SW480 (cell line): ENCODE results near the gene PITPNC1.
A peak's percentile ranks its signal among the peaks of the same experiment; 100 is the strongest.
"Not testable (repeated sequence)": the region's sequence is repeated elsewhere in the genome, so short reads cannot be mapped to it uniquely, and the experiment has no call there.

Source experiments
- DNase-seq: peaks from one replicate; pipeline ENCODE4 v3.0.0-alpha.2; 2016; ENCODE audit warnings: low spot score

Gene PITPNC1

DNA sequence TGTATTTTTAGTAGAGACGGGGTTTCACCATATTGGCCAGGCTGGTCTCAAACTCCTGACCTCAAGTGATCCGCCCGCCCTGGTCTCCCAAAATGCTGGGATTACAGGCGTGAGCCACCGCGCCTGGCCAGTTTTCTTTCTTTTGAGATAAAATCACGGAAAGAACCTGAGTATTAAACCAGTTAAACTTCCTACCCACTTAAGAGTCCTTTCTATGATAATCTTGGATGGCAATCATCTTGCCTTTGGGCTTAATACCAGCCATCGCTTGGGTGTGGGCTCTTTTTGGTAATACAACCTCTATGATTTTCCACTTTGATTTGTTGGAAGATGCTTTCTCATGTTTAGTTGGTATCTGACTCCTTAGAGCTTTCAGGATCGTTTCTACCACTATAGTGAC is 24.0 kb downstream of the PITPNC1 start:
- DNase-seq: no peak

DNA sequence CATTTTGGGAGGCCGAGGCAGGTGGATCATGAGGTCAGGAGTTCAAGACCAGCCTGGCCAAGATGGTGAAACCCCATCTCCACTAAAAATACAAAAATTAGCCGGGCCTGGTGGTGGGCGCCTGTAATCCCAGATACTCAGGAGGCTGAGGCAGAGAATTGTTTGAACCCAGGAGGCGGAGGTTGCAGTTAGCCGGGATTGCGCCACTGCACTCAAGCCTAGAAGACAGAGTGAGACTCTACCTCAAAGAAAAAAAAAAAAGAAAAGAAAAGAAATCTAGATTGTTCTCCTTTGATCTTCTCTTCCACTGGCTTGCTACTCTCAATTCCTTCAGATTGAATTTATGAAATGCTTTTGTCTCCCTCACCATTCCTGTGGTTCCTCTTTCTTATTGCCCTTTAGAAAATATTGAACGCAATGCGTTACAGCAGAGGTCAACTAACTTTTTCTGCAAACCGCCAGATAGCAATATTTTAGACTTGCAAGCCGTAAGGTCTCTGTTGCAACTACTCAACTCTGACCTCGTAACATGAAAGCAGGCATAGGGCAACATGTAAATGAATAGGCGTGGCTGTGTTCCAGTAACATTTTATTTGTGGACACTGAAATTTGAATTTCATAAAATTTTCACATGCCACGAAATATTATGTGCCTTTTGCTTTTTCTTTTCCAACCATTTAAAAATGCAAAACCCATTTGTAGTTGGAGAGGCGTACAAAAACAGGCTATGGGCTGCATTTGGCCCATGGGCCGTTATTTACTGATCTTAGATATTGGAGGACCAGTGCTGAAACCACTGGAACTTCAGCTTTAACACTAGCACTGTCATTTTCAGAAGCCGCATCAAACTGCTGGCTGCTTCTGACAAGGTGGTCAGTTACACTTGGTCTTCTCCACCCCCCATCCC is 24.8 kb downstream of the PITPNC1 start:
- no peak for DNase-seq

DNA sequence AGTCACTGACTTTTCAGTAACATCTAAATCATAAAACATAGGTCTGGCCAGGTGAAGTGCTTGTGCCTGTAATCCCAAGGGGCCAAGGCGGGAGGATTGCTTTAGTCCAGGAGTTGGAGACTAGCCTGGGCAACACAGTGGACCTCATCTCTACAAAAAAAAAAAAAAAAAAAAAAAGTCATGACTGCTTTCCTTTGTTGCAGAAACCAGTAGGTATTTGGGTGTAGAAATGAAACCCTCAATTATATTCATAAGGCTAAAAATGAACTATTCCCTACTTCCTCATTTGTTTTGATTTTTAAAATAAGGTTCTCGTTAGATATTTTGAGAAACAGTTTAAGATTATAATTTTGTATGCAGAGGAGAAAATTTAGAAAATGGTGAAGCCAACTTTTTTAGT is 26.0 kb downstream of the PITPNC1 start:
- DNase-seq: no peak

DNA sequence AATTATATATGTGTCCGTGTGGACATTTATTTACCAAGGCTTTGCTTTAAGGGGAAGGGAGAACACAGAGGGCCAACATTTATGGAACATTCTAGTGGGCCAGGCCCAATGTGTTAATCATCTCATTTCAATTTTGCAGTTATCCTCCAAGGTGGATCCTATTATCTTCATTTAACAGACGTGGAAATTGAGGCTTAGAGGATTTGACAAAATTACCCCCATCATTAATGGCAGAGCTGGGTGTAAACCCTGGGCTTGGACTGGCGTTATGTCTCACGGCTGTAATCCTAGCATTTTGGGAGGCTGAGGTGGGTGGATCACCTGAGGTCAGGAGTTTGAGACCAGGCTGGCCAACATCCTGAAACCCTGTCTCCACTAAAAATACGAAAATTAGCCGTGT is 26.4 kb downstream of the PITPNC1 start:
- DNase-seq: no peak

DNA sequence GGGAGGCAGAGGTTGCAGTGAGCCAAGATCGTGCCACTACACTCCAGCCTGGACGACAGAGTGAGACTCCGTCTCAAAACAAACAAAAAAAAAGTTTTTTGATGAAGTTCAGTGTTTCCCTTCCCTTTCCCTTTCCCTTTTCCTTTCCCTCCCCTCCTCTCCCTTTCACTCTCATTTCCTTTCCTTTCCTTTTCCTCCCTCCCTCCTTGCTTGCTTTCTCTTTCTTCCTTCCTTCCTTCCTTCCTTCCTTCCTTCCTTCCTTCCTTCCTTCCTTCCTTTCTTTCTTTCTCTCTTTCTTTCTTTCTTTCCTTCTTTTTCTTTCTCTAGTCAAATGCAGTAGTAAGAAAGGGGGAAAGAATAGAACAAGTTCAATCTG is 31.4 kb downstream of the PITPNC1 start:
- not testable (repeated sequence) for DNase-seq

DNA sequence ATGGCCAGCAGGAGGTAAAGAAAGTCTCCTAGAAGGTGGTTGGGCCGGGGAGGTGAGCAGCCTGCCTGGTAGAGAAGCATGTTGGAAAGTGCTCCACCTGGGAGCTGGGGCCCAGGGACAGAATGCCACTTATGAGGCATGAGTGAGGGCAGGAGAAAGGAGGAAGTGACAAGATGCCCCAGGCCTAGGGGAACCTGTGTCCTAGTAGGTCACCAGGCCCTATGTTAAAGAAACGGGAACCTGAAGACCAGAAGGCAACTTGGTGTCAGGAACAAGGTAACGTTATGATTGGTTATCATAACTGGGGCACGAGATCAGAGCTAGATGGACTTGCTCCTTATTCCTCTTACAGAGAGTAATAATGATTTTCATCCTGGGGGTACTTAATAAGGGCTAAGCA is 34.3 kb downstream of the PITPNC1 start:
- DNase-seq: no peak

DNA sequence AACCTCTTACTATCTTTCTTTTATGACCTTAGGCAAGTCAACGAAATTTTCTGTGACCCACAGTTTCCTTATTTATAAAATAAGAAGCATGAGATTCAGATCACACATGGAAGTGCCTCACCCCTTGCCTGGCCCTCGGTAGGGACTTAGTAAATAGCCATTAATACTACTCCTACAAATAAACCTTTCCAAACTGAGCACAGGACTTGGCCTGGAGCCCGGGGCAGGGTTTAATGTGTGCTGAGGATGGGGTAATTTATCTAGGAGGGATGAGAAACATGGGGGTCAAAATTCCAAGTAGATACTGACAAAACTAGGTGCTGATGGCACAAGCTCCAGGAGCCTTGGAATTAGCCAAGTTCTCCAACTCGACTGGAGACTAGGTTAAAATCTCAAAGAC is 35.0 kb downstream of the PITPNC1 start:
- DNase-seq: no peak

DNA sequence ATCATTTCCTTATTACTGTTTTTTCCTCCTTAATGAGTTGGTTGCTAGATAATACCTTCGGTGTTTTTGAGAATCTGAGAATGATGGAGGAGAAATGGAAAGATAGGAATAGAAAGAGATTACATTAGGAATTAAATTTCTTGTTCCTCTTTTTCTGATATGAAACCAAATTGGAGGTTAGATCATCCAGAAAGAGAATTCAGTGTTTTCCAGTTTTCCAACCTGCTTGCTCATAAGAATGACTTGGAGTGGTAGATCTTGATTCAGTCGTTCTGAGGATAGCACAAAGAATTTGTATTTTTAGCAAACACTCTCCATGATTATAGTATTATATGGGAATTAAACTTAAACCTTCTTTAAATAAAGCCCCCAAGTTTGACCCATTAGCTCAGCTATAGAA is 35.9 kb downstream of the PITPNC1 start:
- DNase-seq: no peak

DNA sequence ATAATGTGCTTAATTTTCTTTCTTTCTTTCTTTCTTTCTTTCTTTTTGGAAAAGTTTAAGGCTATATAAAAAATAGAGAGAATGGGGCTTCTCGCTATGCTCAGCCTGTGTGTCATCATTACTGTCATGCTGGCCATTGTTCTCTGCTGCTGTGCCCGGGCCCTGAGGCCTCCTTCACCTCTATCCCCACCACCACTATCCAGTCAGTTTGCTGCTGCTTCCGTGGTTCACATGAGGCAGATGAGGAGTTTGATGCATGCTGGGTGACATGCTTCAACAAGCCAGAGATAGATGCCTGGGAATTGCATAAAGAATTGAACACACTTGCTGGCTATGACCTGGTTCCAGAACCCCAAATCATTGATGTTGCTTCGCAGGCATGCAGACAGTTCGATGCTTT is 36.3 kb downstream of the PITPNC1 start:
- no peak for DNase-seq

DNA sequence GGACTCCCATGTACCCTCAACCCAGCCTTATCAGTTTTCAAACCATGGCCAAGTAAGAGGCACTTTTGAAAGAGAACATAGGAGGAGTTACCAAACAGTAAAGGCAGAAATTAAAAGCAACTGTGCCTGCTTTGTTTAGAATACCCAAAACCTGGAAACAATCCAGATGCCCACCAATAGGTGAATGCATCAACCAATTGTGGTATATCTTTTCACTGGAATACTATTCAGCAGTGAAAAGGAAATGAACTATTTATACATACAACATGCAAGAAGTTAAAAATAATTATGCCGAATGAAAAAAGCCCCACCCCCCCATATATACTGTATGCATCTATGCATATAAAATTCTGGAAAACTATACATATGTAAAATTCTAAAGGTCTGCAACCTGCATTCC is 37.0 kb downstream of the PITPNC1 start:
- DNase-seq: no peak

DNA sequence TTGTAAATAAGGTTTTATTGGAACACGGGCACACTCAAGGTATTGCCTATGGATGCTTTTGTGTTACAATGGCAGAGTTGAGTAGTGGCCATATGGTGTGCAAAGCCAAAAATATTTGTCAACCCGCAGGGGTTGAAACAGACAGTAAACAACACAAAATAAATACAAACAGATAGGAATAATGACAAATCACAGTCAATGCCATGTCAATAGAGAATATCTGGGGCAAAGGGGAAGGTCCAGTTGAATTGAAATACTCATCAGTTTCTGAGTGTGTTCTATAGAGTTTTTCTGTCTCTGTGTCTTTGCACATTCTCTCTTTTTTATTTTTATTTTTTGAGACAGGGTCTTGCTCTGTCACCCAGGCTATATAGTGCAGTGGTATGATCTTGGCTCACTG is 37.5 kb downstream of the PITPNC1 start:
- DNase-seq: no peak

DNA sequence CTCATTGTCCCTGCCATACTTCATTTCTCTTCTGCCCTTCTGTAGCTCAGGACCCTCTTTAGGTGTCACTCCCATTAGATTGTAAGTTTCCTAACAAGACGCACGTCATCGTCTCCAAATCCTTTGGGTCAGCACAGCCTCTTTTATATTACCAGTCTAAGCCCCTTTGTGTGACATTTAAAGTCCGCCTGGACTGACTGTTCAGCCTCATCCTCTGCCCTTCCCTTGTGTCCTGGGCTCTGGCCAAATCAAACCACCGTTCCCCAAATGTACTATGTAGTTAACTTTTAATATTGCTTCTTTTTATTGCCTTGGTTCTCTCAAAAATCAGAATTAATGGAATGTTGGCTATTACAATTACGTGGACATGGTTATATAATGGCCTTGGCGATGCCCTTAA is 38.2 kb downstream of the PITPNC1 start:
- no peak for DNase-seq

DNA sequence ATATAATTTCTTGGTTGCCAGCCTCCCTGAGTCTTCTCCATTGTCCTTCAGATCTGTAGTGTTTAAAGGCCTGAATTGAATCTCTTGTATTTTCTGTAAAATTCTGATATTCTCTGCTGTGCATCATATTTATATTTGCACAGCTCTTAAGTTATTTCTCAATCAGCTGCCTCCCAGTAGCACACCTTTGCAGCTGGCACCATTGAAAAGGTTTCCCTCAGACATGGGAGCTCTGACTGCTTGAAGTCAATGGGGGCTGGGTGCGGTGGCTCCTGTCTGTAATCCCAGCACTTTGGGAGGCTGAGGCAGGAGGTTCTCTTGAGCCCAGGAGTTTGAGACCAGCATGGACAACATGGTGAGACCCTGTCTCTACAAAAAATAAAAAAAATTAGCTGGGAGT is 40.4 kb downstream of the PITPNC1 start:
- DNase-seq: no peak

DNA sequence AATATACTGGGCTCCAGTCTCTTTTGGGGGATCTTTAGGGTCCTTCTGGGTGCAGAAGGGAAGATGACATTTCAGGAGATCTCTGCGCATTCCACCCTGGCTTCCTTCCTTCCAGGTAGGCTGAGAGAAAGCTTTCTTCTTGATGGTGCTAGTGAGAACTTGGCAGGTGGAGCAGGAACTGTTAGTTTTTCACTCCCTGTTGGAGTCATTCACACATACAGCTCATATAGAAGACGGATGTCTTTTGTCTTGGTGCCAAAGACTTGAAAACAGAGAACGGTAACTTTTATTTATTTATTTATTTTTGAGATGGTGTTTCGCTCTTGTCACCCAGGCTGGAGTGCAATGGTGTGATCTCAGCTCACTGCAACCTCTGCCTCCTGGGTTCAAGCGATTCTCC is 43.9 kb downstream of the PITPNC1 start:
- DNase-seq: no peak

DNA sequence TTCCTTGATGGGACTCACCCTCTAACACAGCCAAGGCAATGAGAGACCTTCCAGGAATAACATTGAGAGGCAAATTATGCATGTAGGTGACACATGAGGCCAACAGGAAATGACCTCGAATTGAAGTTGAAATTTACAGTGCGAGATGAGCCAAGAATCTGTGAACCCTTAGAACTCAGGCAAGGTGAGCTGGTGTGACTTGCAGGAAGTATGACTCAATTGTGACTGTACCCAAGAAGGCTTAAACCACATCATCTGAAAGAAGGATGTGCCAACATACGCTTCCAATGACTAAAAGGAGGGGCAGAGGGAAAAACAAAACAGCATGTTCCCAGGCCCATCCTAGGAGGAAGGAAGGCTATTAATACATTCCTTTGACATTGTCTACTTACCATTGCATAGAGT is 44.8 kb downstream of the PITPNC1 start:
- DNase-seq: peak; percentile 91

DNA sequence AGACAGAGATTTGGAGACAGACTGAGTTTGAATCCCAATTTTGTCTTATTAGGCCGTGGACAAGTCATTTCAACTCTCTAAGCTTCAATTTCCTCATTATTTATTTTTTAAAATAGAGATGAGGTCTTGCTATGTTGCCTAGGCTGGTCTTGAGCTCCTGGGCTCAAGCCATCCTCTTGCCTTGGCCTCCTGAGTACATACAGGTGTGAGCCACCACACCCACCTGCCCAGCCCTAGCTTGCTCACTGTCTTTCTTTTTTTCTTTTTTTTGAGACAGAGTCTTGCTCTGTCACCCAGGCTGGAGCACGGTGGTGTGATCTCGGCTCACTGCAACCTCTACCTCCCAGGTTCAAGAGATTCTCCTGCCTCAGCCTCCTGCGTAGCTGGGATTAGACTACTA is 45.2 kb downstream of the PITPNC1 start:
- not testable (repeated sequence) for DNase-seq

DNA sequence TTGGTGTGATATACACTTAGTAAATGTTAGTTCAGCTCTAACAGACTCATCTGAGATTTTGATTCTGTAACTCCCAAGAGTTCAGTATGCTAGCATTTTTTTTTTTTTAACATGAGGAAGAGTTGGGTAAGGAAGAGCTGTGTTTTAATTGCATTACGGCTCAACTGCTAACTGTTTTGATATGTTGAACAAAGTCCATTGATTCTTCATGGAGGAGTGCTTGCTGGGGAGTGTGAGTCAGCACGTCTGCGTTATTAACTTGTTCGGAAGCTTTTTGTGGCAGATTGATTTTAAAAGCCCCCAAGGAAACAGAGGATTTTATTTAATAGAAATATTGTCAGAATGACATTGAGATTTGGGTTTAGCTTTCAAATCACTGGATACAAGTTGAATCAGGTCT is 45.8 kb downstream of the PITPNC1 start:
- DNase-seq: no peak

DNA sequence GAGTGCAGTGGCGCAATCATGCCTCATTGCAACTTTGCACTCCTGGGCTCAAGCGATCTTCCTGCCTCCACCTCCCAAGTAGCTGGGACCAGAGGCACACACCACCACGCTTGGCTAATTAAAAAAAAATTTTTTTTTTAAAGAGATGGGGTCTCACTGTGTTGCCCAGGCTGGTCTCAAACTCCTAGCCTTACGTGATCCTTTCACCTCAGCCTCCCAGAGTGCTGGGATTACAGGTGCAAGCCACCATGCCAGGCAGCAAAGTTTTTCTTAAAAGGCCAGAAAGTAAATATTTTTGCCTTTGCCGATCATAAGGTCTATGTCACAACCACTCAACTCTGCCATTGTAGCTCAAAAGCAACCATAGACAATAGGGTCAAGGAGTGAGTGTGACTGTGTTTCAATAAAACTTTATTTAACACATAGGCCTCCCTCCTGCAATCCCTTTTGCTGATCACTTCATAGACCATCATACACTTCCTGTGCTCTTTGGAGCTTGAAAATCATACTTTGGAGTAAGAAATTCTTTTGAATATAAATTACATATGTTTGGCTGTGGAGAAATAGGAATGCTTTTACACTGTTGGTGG is 48.6 kb downstream of the PITPNC1 start:
- no peak for DNase-seq

DNA sequence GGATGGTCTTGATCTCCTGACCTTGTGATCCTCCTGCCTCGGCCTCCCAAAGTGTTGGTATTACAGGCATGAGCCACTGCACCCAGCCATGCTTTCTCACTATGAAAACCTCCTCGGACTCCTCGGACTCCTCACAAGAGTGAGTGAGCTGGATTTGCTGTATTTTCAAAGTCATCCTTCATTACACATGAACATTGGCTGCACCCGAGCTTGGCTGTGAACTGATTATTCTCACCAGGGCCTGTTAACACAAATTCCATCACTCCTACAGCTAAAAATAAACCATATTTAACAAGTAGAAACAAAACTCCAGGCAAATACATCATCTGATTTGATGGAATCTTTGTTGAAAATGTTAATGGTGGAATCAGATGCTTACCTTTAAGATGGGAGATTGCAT is 50.3 kb downstream of the PITPNC1 start:
- no peak for DNase-seq

DNA sequence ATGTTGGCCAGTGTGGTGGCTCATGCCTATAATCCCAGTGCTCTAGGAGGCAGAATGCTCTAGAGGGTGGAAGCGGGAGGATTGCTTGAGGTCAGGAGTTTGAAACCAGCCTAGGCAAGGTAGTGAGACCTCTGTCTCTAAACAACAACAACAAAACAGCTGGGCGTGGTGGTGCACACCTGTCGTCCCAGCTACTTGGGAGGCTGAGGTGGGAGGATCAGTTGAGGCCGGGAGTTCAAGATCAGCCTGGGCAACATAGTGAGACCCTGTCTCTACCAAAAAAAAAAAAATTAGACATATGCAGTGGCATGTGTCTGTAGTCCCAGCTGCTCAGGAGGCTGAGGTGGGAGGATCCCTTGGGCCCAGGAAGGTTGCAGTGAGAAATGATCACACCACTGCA is 53.4 kb downstream of the PITPNC1 start:
- not testable (repeated sequence) for DNase-seq

DNA sequence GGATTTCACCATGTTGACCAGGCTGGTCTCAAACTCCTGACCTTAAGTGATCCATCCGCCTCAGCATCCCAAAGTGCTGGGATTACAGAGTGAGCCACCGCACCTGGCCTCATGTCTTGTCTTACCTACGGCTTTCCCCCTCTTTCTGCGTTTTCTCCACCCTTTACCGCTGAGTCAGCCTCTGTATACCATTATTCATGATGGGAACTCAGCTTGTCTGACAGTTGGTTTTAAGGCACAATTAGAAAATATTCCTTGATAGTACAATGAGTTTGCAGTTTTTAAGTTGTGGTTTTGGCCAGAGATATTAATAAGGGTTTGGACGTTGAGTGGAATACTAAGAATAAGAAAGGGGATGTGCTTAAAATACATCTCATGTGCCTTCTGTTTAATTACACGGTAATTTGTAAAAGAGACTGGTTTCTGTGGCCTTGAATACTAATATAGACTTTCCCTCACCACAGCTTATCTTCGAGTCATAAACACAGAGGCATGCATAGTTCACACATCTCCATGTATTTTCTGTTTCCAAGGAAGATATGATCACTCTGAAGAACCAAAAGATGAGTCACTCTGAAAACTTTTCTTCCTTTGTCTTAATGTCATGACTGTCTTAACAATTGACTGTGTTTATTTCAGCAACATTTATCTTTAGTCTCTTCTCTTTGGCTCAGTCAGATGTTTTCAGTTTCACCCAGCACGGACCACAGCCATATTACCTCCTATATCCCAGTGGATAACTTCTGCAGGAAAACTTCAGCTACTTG is 54.4 kb downstream of the PITPNC1 start:
- DNase-seq: peak; percentile 64

DNA sequence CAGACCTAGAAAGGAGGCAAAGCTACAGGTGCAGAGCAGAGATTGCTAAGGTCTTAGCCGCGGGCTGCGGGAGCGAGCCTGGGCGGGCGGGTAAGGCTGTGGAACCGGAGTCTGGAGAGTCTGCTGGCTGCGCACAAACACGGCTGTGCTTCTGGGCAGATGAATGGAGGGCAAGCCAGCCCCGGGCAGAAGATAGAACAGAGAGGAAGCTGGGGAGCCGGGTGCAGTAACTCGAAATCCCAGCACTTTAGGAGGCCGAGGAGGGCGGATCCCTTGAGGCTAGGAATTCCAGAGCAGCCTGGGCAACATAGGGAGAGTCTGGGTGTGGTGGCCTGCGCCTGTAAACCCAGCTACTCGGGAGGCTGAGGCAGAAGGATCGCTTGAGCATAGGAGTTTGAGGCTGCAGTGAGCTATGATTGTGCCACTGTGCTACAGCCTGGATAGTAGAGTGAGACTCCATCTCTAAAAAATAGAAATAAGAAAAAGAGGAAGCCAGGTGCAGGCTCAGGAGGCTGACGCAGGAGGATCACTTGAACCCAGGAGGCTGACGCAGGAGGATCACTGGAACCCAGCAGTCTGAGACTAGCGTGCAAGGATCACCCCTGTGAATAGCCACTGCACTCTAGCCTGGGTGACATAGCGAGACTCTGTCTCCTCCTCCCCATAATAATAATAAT is 56.3 kb downstream of the PITPNC1 start:
- no peak for DNase-seq
